Measurements from ENCODE around the gene FBXW8. TPM values are rescaled to one million over a fixed set of nuclear protein-coding genes. Genes with fewer than 3 reads are reported as not detected.

The FBXW8 gene
- total and polyA plus RNA-seq, 2 experiments from 2014 or later: 17.0 to 20.6 TPM

DNA sequence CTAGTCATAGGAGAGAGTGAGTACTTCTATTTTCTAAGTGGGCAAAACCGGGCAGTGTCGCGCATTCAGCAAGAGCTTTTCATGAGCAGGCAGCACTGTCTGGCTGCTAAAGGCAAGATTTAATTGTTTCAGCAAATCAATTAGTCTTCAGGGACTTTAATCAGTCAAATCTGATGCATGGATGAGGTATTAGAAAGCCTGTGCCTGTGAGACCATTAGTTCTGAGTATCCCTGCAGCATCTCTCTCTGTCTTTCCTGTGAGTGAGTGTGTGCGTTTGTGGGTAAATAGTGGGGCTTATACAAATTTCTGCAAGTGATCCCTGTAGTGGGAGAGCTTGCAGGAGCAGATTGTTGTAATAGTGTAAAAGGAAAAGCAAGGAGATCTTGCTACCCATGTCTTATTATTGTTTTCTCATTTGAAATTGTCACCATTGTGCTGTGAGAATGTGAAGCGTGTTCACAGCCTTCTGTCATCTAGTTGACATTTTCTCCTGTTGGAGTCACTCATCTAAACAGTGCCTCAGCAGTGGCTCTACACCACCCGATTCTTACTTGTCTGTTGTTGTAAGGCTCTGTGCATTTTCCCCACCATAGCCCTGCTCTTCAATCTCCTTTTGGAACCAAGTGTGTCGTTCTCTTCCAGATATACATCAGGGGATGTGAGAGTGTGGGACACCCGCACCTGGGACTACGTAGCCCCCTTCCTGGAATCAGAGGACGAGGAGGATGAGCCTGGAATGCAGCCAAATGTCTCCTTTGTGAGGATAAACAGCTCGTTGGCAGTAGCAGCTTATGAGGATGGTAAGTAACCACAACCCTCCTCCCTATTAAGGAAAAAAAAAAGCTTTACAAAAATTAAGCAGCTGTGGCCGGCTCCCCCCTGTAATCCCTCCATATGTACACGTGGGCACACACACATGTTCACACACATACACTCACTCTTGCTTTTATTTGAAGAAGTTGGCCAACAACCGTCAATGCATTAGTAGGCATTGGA lies 53.6 kb downstream of the FBXW8 start:
- H3K4me1 ChIP-seq (ENCODE audit: insufficient read depth): no peaks in the 10 kb centered on the region
- no peak for DNase-seq (ENCODE audit: low spot score)

DNA sequence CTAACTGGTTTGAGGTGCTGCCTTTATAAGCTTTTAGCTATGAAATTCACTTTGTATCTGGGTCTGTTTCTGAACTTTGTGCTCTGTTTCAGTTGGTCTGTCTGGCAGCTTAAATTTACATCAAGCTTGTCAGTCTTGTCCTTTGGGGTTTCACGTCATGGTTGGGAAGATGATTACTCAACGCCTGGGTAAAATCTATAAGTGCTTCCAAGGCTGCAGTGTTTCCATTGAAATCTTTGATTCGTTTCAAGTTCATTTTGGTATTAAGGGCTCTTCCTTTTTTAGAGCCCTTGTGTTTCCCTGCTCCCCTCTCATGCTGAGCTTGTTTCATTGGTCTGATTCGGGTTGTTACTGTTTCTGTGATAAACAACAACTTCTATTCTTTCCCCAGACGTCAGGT lies 58.2 kb downstream of the FBXW8 start:
- no peaks in the 10 kb centered on the region for H4K20me1 ChIP-seq (ENCODE audit: insufficient read depth, poor library complexity, severe bottlenecking)
- 86% methylated on average over 5 of the region's 5 CpGs for WGBS (ENCODE audit: low lambda C conversion rate, missing lambda C conversion rate)

More for the DNA sequence above, 53.6 kb downstream of the FBXW8 start:
- Histone ChIP-seq H3K27me3 (no peaks in the 10 kb centered on the region), H3K27ac (no peak overlapping the region), H3K9me2 (replicated peaks; ENCODE audit: insufficient read depth) (no peaks in the 10 kb centered on the region), H3K9me3 (ENCODE audit: low read depth) (no peaks in the 10 kb centered on the region), H3K36me3 (replicated peaks; ENCODE audit: insufficient read depth, low read depth) (no peaks in the 10 kb centered on the region), H3K4me3 (no peak overlapping the region), H2AFZ (no peak overlapping the region), H3K79me2 (no peaks in the 10 kb centered on the region), H3K4me2 (no peak overlapping the region), H4K20me1 (ENCODE audit: insufficient read depth, poor library complexity, severe bottlenecking) (no peaks in the 10 kb centered on the region)
- TF ChIP-seq EZH2phosphoT487 (IDR thresholded peaks at IDR 0.05; ENCODE audit: low read depth, severe bottlenecking, unreplicated experiment) (no peak), EZH2 (IDR thresholded peaks at IDR 0.05; ENCODE audit: borderline replicate concordance) (no peak)
- TF ChIP-seq, protein P1, sequence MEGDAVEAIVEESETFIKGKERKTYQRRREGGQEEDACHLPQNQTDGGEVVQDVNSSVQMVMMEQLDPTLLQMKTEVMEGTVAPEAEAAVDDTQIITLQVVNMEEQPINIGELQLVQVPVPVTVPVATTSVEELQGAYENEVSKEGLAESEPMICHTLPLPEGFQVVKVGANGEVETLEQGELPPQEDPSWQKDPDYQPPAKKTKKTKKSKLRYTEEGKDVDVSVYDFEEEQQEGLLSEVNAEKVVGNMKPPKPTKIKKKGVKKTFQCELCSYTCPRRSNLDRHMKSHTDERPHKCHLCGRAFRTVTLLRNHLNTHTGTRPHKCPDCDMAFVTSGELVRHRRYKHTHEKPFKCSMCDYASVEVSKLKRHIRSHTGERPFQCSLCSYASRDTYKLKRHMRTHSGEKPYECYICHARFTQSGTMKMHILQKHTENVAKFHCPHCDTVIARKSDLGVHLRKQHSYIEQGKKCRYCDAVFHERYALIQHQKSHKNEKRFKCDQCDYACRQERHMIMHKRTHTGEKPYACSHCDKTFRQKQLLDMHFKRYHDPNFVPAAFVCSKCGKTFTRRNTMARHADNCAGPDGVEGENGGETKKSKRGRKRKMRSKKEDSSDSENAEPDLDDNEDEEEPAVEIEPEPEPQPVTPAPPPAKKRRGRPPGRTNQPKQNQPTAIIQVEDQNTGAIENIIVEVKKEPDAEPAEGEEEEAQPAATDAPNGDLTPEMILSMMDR (IDR thresholded peaks at IDR 0.05; ENCODE audit: poor library complexity): no peak
- WGBS (ENCODE audit: low lambda C conversion rate, missing lambda C conversion rate): 74% methylated on average over 14 of the region's 14 CpGs

DNA sequence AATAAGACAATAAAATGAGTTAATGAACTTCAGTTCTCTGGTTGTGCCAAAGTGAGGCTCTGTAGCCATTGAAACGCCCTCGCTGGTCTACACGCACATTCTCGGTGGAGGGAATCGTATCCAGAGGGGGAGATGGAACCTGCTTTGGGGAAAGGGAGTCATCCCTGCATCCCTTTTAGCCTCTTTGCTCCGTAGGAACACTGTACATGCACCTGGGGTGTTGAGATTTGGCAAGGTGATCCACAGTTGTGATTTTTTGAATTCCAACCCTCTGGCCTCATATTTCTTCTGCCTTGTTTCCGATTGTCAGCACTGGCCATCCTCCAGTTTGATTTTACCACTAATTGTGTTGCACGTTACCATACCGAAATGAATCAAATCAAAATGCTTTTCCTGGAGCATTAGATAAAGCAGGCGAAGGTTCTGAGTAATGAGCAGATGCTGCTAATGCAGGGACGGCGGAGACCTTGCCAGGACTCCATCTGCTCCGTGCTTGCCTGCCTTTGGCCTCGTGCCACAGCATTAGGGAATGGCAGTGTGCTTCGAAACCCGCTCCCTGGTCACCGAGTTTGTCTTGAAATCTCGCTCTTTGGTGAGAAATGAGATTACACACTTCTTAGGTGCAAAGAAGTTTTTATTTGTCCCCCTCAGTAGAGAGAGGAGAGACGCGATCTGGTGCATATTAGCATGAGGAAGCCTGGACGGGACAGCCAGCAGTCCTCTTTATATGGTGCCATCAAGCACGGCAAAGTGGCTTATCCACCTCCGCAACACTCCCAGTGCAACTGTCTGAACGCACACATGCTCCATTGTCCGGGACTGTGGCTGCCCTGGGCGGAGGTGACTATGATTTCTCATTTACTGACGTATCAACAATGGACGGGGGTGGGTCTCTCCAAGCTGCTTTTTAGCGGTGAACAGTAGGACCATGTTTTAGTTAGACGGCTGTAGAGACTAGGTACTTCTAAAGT lies 59.1 kb downstream of the FBXW8 start:
- Histone ChIP-seq H2AFZ (no peak overlapping the region), H3K4me2 (no peak overlapping the region), H3K9me3 (ENCODE audit: low read depth) (no peaks in the 10 kb centered on the region), H3K4me3 (no peak overlapping the region), H3K9me2 (replicated peaks; ENCODE audit: insufficient read depth) (no peaks in the 10 kb centered on the region), H3K36me3 (replicated peaks; ENCODE audit: insufficient read depth, low read depth) (no peaks in the 10 kb centered on the region), H4K20me1 (ENCODE audit: insufficient read depth, poor library complexity, severe bottlenecking) (no peaks in the 10 kb centered on the region), H3K27ac (no peak overlapping the region), H3K4me1 (ENCODE audit: insufficient read depth) (no peaks in the 10 kb centered on the region), H3K27me3 (no peaks in the 10 kb centered on the region), H3K79me2 (no peaks in the 10 kb centered on the region)
- DNase-seq (ENCODE audit: low spot score): no peak
- no peak for TF ChIP-seq EZH2 (IDR thresholded peaks at IDR 0.05; ENCODE audit: borderline replicate concordance)
- no peak for TF ChIP-seq EZH2phosphoT487 (IDR thresholded peaks at IDR 0.05; ENCODE audit: low read depth, severe bottlenecking, unreplicated experiment)
- TF ChIP-seq, protein P1 (IDR thresholded peaks at IDR 0.05; ENCODE audit: poor library complexity): no peak
- 86% methylated on average over 30 of the region's 30 CpGs for whole genome bisulfite sequencing (ENCODE audit: low lambda C conversion rate, missing lambda C conversion rate)

More for the DNA sequence above, 58.2 kb downstream of the FBXW8 start:
- no peak overlapping the region for H3K27ac ChIP-seq
- H3K4me1 ChIP-seq (ENCODE audit: insufficient read depth): no peaks in the 10 kb centered on the region
- H3K4me3 ChIP-seq: no peak overlapping the region
- H3K79me2 ChIP-seq: no peaks in the 10 kb centered on the region
- no peak for TF ChIP-seq EZH2phosphoT487 (IDR thresholded peaks at IDR 0.05; ENCODE audit: low read depth, severe bottlenecking, unreplicated experiment)
- TF ChIP-seq, protein P1 (IDR thresholded peaks at IDR 0.05; ENCODE audit: poor library complexity): no peak
- no peak for TF ChIP-seq EZH2 (IDR thresholded peaks at IDR 0.05; ENCODE audit: borderline replicate concordance)
- no peak overlapping the region for H2AFZ ChIP-seq
- H3K27me3 ChIP-seq: no peaks in the 10 kb centered on the region
- no peaks in the 10 kb centered on the region for H3K9me3 ChIP-seq (ENCODE audit: low read depth)
- DNase-seq (ENCODE audit: low spot score): no peak
- no peaks in the 10 kb centered on the region for H3K9me2 ChIP-seq (replicated peaks; ENCODE audit: insufficient read depth)
- H3K4me2 ChIP-seq: no peak overlapping the region
- no peaks in the 10 kb centered on the region for H3K36me3 ChIP-seq (replicated peaks; ENCODE audit: insufficient read depth, low read depth)
